Measurements from ENCODE around the gene ZBTB39.

ZBTB39 gene

GRCh38 chr12:56999456-56999855, 6.9 kb downstream of the ZBTB39 start:
- no peak for DNase-seq (ENCODE audit: low read depth in 1 of 2, low spot score in 1 of 2)
- Histone ChIP-seq H3K4me3 (replicated peaks; ENCODE audit: insufficient read depth, low read length) (no peak overlapping the region), H3K27me3 (ENCODE audit: insufficient read depth, poor library complexity, severe bottlenecking) (no peaks in the 10 kb centered on the region), H3K27ac (replicated peaks) (no peak overlapping the region)
- TF ChIP-seq REST (IDR thresholded peaks at IDR 0.05; ENCODE audit: insufficient replicate concordance, low read depth) = no peak

- Histone ChIP-seq H3K4me3 (replicated peaks; ENCODE audit: insufficient read depth, low read length) (no peak overlapping the region), H3K27ac (replicated peaks) (no peak overlapping the region), H3K27me3 (ENCODE audit: insufficient read depth, poor library complexity, severe bottlenecking) (no peaks in the 10 kb centered on the region)
- no peak for DNase-seq (ENCODE audit: low read depth in 1 of 2, low spot score in 1 of 2)
- TF ChIP-seq POLR2AphosphoS5 (IDR thresholded peaks at IDR 0.05; ENCODE audit: low read depth) (no peak), CTCF (IDR thresholded peaks at IDR 0.05; ENCODE audit: insufficient read depth, low read length) (no peak), SPI1 (IDR thresholded peaks at IDR 0.05; ENCODE audit: borderline replicate concordance, low read depth) (no peak), GABPA (IDR thresholded peaks at IDR 0.05; ENCODE audit: low read depth) (no peak), REST (IDR thresholded peaks at IDR 0.05; ENCODE audit: insufficient replicate concordance, low read depth) (no peak)
Observed at GRCh38 chr12:56998981-56999380, 7.4 kb downstream of the ZBTB39 start.

GRCh38 chr12:56998316-56998715, 8.0 kb downstream of the ZBTB39 start:
- H3K27me3 ChIP-seq (ENCODE audit: insufficient read depth, poor library complexity, severe bottlenecking) = no peaks in the 10 kb centered on the region
- H3K27ac ChIP-seq (replicated peaks) = no peak overlapping the region
- H3K4me3 ChIP-seq (replicated peaks; ENCODE audit: insufficient read depth, low read length) = no peak overlapping the region
- DNase-seq (ENCODE audit: low read depth in 1 of 2, low spot score in 1 of 2) = no peak
- TF ChIP-seq REST (IDR thresholded peaks at IDR 0.05; ENCODE audit: insufficient replicate concordance, low read depth) (no peak), POLR2AphosphoS5 (IDR thresholded peaks at IDR 0.05; ENCODE audit: low read depth) (no peak), SPI1 (IDR thresholded peaks at IDR 0.05; ENCODE audit: borderline replicate concordance, low read depth) (no peak), CTCF (IDR thresholded peaks at IDR 0.05; ENCODE audit: insufficient read depth, low read length) (no peak), GABPA (IDR thresholded peaks at IDR 0.05; ENCODE audit: low read depth) (no peak)
